Measurements from ENCODE around the gene PDZRN4.

DNA sequence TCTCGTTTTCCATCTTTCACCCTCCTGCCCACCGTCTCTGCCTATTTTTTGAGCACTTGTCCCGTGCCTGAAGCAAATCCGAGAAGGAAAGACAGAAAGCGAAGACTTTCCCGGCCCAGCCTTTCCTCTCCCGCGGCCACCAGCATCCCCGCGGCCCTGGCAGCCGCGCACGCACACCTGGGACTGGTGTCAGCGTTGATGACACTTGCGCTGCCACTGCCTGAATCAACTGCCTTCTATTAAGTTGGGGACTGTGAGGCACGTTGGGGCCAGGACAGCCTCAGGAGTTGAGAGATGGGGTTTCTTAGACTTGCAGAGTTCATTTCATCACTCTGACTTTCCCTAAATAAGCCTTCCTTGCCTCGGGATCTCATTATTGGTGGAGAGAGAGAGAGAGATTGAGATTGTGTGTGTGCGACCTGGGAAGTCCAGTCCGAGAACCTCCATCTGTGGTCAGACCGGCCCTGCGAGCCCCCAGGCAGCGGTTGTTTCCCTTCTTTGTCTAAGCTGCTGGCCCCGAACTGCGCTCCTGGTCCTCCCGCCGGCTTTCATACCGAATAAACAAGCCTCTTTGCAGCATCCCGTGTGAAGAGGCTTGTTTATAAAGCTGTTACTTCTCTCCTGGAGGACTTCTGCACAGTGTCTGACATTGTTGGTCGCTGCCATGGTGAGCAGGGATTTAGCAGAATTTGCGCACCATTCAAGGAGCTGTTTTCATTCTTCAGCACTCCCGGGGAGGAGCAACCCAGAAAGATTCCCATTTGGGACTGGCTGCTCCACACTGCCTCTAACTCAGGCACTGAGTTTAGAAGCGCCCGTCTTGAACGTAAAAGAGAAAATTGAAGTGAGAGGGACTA is 1.5 kb downstream of the PDZRN4 start:
- TF ChIP-seq CTCF (IDR thresholded peaks at IDR 0.05; ENCODE audit: poor library complexity, severe bottlenecking) (no peak), POLR2AphosphoS5 (IDR thresholded peaks at IDR 0.05) (no peak), EZH2 (IDR thresholded peaks at IDR 0.05; ENCODE audit: borderline replicate concordance, insufficient read depth, low read length, poor library complexity, severe bottlenecking) (no peak), RAD21 (conservative IDR thresholded peaks at IDR 0.05) (no peak), TAF1 (IDR thresholded peaks at IDR 0.05; ENCODE audit: low read depth) (no peak), REST (IDR thresholded peaks at IDR 0.05; ENCODE audit: borderline replicate concordance) (no peak)
